ENCODE data around the gene HNRNPL.

DNA sequence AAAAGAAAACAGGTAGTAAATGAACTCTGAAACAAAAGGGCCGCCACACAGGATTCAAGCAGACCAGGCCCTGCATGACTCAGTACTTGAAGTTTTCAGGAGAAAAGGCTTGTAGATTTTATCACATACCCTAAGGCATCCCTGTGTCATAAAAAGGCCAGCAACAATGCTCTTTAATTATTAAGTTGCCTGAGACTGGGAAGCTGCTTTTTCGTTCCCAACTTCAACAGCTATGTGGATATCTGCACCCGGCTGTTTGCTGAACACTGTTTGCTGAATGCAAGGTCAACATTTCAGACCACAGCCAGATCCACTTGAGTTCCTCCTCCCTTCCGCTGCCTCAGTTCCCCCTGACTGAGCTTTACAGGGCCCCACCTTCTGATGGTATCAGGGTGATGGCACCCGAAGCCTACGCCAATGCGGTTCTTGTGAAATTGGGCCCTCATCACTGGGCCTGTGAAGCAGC lies 12.1 kb downstream of the HNRNPL start:
- TF ChIP-seq EP300 (conservative IDR thresholded peaks at IDR 0.05; ENCODE audit: poor library complexity, severe bottlenecking) (no peak), TAF1 (IDR thresholded peaks at IDR 0.05; ENCODE audit: low read depth) (no peak), POLR2AphosphoS5 (IDR thresholded peaks at IDR 0.05) (no peak), EZH2 (IDR thresholded peaks at IDR 0.05; ENCODE audit: borderline replicate concordance, insufficient read depth, low read length, poor library complexity, severe bottlenecking) (no peak)
- TF ChIP-seq, protein P1, sequence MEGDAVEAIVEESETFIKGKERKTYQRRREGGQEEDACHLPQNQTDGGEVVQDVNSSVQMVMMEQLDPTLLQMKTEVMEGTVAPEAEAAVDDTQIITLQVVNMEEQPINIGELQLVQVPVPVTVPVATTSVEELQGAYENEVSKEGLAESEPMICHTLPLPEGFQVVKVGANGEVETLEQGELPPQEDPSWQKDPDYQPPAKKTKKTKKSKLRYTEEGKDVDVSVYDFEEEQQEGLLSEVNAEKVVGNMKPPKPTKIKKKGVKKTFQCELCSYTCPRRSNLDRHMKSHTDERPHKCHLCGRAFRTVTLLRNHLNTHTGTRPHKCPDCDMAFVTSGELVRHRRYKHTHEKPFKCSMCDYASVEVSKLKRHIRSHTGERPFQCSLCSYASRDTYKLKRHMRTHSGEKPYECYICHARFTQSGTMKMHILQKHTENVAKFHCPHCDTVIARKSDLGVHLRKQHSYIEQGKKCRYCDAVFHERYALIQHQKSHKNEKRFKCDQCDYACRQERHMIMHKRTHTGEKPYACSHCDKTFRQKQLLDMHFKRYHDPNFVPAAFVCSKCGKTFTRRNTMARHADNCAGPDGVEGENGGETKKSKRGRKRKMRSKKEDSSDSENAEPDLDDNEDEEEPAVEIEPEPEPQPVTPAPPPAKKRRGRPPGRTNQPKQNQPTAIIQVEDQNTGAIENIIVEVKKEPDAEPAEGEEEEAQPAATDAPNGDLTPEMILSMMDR (IDR thresholded peaks at IDR 0.05; ENCODE audit: poor library complexity, severe bottlenecking), result no peak
- TF ChIP-seq, protein P2, sequence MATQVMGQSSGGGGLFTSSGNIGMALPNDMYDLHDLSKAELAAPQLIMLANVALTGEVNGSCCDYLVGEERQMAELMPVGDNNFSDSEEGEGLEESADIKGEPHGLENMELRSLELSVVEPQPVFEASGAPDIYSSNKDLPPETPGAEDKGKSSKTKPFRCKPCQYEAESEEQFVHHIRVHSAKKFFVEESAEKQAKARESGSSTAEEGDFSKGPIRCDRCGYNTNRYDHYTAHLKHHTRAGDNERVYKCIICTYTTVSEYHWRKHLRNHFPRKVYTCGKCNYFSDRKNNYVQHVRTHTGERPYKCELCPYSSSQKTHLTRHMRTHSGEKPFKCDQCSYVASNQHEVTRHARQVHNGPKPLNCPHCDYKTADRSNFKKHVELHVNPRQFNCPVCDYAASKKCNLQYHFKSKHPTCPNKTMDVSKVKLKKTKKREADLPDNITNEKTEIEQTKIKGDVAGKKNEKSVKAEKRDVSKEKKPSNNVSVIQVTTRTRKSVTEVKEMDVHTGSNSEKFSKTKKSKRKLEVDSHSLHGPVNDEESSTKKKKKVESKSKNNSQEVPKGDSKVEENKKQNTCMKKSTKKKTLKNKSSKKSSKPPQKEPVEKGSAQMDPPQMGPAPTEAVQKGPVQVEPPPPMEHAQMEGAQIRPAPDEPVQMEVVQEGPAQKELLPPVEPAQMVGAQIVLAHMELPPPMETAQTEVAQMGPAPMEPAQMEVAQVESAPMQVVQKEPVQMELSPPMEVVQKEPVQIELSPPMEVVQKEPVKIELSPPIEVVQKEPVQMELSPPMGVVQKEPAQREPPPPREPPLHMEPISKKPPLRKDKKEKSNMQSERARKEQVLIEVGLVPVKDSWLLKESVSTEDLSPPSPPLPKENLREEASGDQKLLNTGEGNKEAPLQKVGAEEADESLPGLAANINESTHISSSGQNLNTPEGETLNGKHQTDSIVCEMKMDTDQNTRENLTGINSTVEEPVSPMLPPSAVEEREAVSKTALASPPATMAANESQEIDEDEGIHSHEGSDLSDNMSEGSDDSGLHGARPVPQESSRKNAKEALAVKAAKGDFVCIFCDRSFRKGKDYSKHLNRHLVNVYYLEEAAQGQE (IDR thresholded peaks at IDR 0.05; ENCODE audit: borderline replicate concordance), result no peak

Measured in neural cell (in vitro differentiated cells).